Endodermal cell (in vitro differentiated cells): ENCODE results near the gene SFRP5. TPM values are rescaled to one million over a fixed set of nuclear protein-coding genes. Genes with fewer than 3 reads are reported as not detected.

Experiments
- DNase-seq: peaks from one replicate; pipeline ENCODE4 v3.0.0-alpha.2; 2017
- H3K27ac ChIP-seq: 2 replicates; pipeline ENCODE4 v1.5.1; 2013; ENCODE audit warnings: mild to moderate bottlenecking, low read depth, low read length, moderate library complexity
- H3K27me3 ChIP-seq: 2 replicates; pipeline ENCODE4 v1.6.1; 2013; ENCODE audit warnings: mild to moderate bottlenecking, low read length, moderate library complexity; ENCODE audit not compliant: insufficient read depth, control insufficient read depth, poor library complexity, severe bottlenecking
- H3K36me3 ChIP-seq: 2 replicates; pipeline ENCODE4 v1.7.0; 2013; ENCODE audit warnings: mild to moderate bottlenecking, low read length, moderate library complexity; ENCODE audit not compliant: control insufficient read depth, insufficient read depth
- H3K4me1 ChIP-seq: one replicate; pipeline ENCODE4 v1.7.0; 2013; ENCODE audit warnings: low read length; ENCODE audit not compliant: control insufficient read depth, insufficient read depth
- H3K4me3 ChIP-seq: 2 replicates; pipeline ENCODE4 v1.5.1; 2013; ENCODE audit warnings: mild to moderate bottlenecking, low read length, moderate library complexity
- H3K9ac ChIP-seq: 2 replicates; pipeline ENCODE4 v1.6.1; 2013; ENCODE audit warnings: mild to moderate bottlenecking, low read length, moderate library complexity; ENCODE audit not compliant: poor library complexity, severe bottlenecking; ENCODE audit errors: extremely low read depth
- H3K9me3 ChIP-seq: 2 replicates; pipeline ENCODE4 v1.6.1; 2013; ENCODE audit warnings: mild to moderate bottlenecking, low read length, moderate library complexity; ENCODE audit not compliant: control insufficient read depth
- H3K27ac Mint-ChIP-seq: 2 replicates; pipeline ENCODE4 v1.8.0; 2020; ENCODE audit warnings: mixed read lengths
- H3K27me3 Mint-ChIP-seq: 2 replicates; pipeline ENCODE4 v1.8.0; 2021; ENCODE audit warnings: mild to moderate bottlenecking, mixed read lengths; ENCODE audit not compliant: insufficient read depth
- H3K36me3 Mint-ChIP-seq: 2 replicates; pipeline ENCODE4 v1.8.0; 2020; ENCODE audit warnings: low read depth, mixed read lengths
- H3K4me1 Mint-ChIP-seq: 2 replicates; pipeline ENCODE4 v1.8.0; 2020; ENCODE audit warnings: mixed read lengths
- H3K4me3 Mint-ChIP-seq: 2 replicates; pipeline ENCODE4 v1.8.0; 2020; ENCODE audit warnings: mild to moderate bottlenecking, moderate library complexity, mixed read lengths
- H3K9me3 Mint-ChIP-seq: 2 replicates; pipeline ENCODE4 v1.8.0; 2020; ENCODE audit warnings: mild to moderate bottlenecking, mixed read lengths
- CTCF ChIP-seq: fragments of 200-600 bp; sonication (generic); conservative IDR thresholded peaks from 2 replicates; pipeline ENCODE4 v1.5.0; 2021; ENCODE audit warnings: antibody characterized with exemption, mild to moderate bottlenecking
- WGBS, 2 experiments: methylation state at CpG; one replicate each; pipeline versions ENCODE4 v1.1.5 to v1.1.7; 2013; ENCODE audit warnings: missing lambda C conversion rate in 2 of 2, mixed read lengths in 1 of 2; ENCODE audit not compliant: insufficient coverage in 1 of 2, insufficient read length in 1 of 2; 5-methylcytosine and 5-hydroxymethylcytosine counted together
- total RNA-seq, 2 donors: library from RNA; stranded (reverse); fragmentation: NEBNext Ultra II Directional in 1 of 2; extraction: Animal tissue kit (Norgen Biotek cat#: 25700) in 1 of 2; gene quantifications; 2 replicates in 1 of 2; 3 replicates in 1 of 2; pipeline ENCODE4 v1.2.1, GENCODE V29; 2021

Gene SFRP5
- total RNA-seq, 2 donors from 2014 or later: 1.8 to 2.3 TPM

- Histone ChIP-seq H3K9me3 (no peaks in the 10 kb centered on the region), H3K27ac (no peak overlapping the region), H3K9ac (no peak overlapping the region), H3K4me3 (no peak overlapping the region), H3K4me1 (peaks cover 9% of the 10 kb centered on the region), H3K27me3 (peaks cover 67% of the 10 kb centered on the region), H3K36me3 (no peaks in the 10 kb centered on the region)
- peaks cover 15% of the 10 kb centered on the region for H3K4me1 Mint-ChIP-seq
- WGBS, 2 experiments: 71% methylated on average over 1 of the region's 1 CpG; no CpG with 5 or more reads in 1 of the 2 experiments
- no peak for DNase-seq
- peaks cover 7% of the 10 kb centered on the region for H3K36me3 Mint-ChIP-seq
- peaks cover 76% of the 10 kb centered on the region for H3K27me3 Mint-ChIP-seq
- no peaks in the 10 kb centered on the region for H3K9me3 Mint-ChIP-seq
- H3K4me3 Mint-ChIP-seq: no peak overlapping the region
- TF ChIP-seq CTCF: no peak
- no peak overlapping the region for H3K27ac Mint-ChIP-seq
These were observed 1.3 kb upstream of the SFRP5 start for GRCh38 chr10:97773096-97773495.

- Histone ChIP-seq H3K4me3 (peak overlapping the region; percentile 75), H3K9ac (no peak overlapping the region), H3K27ac (no peak overlapping the region), H3K4me1 (peaks cover 6% of the 10 kb centered on the region), H3K9me3 (no peaks in the 10 kb centered on the region), H3K27me3 (peaks cover 67% of the 10 kb centered on the region), H3K36me3 (no peaks in the 10 kb centered on the region)
- Mint-ChIP-seq H3K4me3 (peak overlapping the region; percentile 55), H3K9me3 (no peaks in the 10 kb centered on the region), H3K36me3 (peaks cover 12% of the 10 kb centered on the region), H3K27me3 (peaks cover 85% of the 10 kb centered on the region), H3K4me1 (peaks cover 15% of the 10 kb centered on the region), H3K27ac (no peak overlapping the region)
- peak; percentile 86 for DNase-seq
- peak; percentile 30 for TF ChIP-seq CTCF
- WGBS, 2 experiments: 1% methylated on average over 47 to 90 of the region's 90 CpGs
These were observed 526 bp downstream of the SFRP5 start for GRCh38 chr10:97771055-97771891.

- no peak overlapping the region for H3K27ac ChIP-seq
- no peak overlapping the region for H3K9ac ChIP-seq
- peaks cover 63% of the 10 kb centered on the region for H3K27me3 ChIP-seq
- peaks cover 13% of the 10 kb centered on the region for H3K36me3 Mint-ChIP-seq
- H3K4me1 Mint-ChIP-seq: peaks cover 15% of the 10 kb centered on the region
- peaks cover 6% of the 10 kb centered on the region for H3K4me1 ChIP-seq
- H3K9me3 ChIP-seq: no peaks in the 10 kb centered on the region
- no peaks in the 10 kb centered on the region for H3K36me3 ChIP-seq
- H3K4me3 ChIP-seq: no peak overlapping the region
- H3K27me3 Mint-ChIP-seq: peaks cover 77% of the 10 kb centered on the region
- H3K9me3 Mint-ChIP-seq: no peaks in the 10 kb centered on the region
- TF ChIP-seq CTCF: no peak
- no peak for DNase-seq
- no peak overlapping the region for H3K27ac Mint-ChIP-seq
- WGBS, 2 experiments: 84 to 86% methylated on average over 2 to 5 of the region's 5 CpGs
- H3K4me3 Mint-ChIP-seq: no peak overlapping the region
These were observed 1.5 kb downstream of the SFRP5 start for GRCh38 chr10:97770255-97770654.
